Measurements from ENCODE around the gene SMARCC2.

DNA sequence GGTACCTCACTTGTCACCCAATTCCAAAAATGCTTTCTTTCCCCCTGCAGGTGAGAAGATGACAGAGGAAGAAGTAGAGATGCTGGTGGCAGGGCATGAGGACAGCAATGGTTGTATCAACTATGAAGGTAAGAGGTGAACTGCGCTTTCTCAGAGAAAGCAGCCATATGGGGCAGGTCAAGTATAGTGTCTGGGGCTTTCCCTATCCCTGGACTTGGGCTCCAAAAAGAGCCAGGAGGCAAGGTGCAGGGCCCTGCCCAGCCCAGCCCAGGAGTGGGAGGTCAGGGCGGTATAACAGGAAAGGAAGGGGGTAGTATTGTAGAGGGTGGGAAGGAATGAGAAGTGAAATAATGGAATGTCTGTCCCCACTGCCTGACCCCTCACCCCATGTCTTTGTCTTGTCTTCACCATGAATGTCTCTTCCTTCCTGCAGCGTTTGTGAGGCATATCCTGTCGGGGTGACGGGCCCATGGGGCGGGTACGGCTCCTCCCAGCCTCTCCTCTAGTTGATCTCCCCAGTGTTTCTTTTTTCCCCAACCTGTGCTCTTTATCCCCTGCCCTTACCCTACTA, 29.0 kb downstream of the SMARCC2 start:
- TF ChIP-seq CTCF (conservative IDR thresholded peaks at IDR 0.05; ENCODE audit: low read length) (no peak), EZH2phosphoT487 (IDR thresholded peaks at IDR 0.05; ENCODE audit: borderline replicate concordance, low read depth, low read length) (no peak)
